GM19099 (cell line): ENCODE data around the gene RAPH1.

Experiments
- POLR2A ChIP-seq: IDR thresholded peaks from 3 replicates; pipeline ENCODE4 v1.6.1; 2011; ENCODE audit warnings: low read depth; ENCODE audit not compliant: insufficient read length; ENCODE audit errors: extremely low read depth

RAPH1 gene, protein sequence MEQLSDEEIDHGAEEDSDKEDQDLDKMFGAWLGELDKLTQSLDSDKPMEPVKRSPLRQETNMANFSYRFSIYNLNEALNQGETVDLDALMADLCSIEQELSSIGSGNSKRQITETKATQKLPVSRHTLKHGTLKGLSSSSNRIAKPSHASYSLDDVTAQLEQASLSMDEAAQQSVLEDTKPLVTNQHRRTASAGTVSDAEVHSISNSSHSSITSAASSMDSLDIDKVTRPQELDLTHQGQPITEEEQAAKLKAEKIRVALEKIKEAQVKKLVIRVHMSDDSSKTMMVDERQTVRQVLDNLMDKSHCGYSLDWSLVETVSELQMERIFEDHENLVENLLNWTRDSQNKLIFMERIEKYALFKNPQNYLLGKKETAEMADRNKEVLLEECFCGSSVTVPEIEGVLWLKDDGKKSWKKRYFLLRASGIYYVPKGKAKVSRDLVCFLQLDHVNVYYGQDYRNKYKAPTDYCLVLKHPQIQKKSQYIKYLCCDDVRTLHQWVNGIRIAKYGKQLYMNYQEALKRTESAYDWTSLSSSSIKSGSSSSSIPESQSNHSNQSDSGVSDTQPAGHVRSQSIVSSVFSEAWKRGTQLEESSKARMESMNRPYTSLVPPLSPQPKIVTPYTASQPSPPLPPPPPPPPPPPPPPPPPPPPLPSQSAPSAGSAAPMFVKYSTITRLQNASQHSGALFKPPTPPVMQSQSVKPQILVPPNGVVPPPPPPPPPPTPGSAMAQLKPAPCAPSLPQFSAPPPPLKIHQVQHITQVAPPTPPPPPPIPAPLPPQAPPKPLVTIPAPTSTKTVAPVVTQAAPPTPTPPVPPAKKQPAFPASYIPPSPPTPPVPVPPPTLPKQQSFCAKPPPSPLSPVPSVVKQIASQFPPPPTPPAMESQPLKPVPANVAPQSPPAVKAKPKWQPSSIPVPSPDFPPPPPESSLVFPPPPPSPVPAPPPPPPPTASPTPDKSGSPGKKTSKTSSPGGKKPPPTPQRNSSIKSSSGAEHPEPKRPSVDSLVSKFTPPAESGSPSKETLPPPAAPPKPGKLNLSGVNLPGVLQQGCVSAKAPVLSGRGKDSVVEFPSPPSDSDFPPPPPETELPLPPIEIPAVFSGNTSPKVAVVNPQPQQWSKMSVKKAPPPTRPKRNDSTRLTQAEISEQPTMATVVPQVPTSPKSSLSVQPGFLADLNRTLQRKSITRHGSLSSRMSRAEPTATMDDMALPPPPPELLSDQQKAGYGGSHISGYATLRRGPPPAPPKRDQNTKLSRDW

DNA sequence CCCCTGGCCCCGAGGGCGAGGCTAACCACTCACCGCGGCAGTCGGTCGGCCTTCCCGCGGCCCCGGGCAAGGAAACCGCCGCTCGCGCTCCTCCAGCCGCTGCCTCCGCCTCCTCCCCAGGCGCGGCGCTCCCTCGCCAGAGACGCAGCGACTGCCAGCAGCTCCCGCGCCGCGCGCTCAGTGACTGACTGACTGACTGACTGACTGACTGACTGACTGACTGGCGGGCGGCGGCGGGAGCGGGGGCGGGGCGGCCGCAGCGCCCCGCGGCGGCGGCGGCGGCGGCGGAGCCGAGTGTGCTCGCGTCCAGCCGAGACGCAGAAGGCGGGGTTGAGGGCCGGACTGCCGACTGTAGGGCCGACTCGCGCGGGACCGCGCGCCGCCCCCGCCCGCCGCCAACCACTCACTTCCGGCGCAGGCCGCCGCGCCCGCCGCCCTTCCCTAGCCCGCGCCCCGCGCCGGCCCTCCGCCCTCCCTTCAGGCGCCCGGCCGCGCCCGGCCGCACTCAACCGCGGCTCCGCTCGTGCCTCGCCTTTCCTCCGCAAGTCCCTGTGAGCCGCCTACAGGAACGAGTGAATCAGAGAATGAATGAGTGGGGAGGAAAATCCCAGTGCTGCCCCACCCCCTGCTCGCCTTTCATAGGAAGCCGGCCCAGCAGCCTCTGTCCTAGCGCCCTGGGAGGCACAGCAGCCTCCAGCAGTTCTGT lies at the start of gene RAPH1:
RAPH1 (minus strand) TSS at position 224 of the 706 bp plus-strand sequence. CDS start 39,948 bp downstream, outside the sequence.
- no peak for TF ChIP-seq POLR2A

DNA sequence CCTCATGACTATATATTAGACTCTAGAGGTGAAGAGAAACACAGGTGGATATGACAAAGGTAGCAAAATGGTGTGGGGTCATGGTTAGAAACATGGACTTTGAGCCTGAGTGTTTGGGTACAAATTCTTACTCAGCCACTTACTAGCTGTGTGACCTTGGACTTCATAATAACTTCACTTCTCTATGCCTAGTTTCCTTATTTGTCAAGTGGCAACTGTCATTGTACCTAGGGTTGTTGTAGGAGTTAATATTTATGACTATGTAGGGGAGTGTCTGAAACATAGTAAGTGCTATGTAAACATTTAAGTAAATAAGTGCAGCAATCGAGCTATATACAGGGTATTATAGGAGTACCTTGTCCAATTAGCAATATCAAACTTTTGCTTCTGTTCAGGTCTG lies 49.7 kb upstream of the RAPH1 start:
- no peak for TF ChIP-seq POLR2A

DNA sequence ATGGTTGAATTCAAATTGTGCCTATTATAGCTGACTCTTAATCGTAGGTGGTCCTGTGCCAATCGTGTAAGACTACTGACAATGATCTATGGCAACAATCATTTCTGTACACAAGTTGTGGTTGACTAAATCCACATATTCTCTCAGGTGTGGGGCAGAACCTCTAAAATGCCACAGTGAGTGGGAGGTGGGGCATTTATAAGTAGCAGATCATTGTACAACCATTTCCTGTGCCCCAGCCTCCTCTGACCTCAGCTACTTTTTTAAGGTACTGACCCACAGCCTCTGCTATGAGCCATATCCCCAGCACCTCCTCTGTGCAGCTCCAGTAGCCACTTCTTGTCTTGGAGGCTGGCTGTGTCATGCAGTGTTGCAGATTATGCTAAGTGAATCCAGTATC lies 48.6 kb upstream of the RAPH1 start:
- TF ChIP-seq POLR2A: no peak

DNA sequence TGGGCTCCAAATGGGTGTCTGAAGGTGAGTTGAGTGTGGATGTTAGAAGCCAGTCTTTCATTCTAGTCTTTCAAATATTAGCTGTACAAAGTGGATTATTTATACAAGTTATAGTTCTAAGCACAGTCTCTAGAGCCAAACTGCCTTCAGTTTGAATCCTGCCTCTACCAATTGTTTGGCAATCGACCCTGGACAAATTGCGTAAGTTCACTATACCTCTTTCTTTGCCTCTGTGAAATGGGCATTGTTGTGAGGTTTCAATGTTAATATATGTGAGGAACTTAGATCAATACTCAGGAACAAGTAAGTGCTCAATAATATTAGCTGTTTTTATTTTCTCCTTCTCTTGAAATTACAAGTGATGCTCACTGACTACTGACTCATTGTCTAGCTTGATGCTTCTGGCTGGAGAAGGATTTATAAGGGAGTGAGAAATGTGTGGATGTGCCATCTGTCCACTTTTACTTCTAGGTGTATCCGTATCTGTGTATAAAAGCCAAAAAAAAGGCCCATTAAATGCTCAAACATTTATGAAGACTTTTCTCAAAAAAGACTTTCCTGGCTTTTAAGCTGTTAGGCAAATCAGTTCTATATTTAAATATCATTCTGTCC lies 48.1 kb upstream of the RAPH1 start:
- TF ChIP-seq POLR2A: no peak

DNA sequence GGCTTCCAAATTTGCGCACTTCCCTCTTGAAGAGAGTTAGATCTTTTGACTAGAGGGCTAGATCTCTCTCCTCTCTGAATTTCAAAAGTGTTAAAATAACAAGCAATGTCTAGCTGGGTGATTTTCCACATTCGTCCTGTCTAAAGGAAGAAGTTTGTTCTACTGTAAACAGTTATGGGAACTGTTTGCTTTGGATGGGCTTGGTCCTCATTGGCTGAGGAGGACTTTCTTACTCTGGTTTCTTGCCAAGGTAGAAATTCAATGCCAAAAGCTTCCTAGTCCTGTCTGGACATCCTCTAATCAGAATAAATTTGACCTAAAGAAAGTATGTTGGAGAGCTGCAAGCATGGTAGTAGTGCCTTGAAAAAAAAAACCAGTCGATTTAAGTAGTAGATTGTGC lies 47.4 kb upstream of the RAPH1 start:
- no peak for TF ChIP-seq POLR2A

DNA sequence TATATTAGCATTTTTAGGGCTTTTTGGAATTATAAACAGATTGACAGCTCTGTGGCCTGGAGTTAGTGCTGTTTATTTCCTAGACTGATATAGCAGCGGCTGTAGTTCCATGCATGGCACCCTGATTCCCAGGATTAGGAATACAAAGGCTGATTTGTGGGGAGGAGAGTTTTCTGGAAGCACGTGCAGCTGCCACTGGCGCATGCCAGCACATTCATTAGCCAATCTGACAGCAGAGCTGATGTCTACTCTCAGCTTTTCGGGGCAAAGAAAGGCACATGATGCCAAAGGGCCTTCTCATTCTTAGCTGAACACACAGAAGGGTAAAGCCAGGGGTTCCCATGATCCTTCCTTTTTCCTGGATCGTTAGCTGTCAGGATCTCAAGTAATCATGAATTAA lies 45.7 kb upstream of the RAPH1 start:
- TF ChIP-seq POLR2A: no peak

DNA sequence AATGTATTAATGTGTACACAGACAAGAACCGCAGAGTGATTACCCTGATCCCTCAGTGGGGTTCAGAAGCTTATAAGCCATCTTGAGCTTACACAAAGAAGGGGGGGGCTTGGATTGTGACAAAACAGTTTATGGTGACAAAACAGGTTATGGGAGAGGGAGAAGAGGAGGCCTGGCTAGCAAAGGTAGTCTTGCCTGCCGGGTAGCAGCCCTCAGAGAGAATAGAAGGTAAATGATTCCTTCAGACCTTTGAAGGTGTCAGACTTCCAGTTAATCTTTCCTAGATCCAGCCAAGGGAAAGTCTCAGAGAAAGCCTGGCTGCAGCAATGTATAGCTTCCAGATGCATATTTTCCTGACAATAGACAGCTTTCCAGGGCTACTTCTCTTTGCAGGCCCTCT lies 44.6 kb upstream of the RAPH1 start:
- TF ChIP-seq POLR2A: no peak

DNA sequence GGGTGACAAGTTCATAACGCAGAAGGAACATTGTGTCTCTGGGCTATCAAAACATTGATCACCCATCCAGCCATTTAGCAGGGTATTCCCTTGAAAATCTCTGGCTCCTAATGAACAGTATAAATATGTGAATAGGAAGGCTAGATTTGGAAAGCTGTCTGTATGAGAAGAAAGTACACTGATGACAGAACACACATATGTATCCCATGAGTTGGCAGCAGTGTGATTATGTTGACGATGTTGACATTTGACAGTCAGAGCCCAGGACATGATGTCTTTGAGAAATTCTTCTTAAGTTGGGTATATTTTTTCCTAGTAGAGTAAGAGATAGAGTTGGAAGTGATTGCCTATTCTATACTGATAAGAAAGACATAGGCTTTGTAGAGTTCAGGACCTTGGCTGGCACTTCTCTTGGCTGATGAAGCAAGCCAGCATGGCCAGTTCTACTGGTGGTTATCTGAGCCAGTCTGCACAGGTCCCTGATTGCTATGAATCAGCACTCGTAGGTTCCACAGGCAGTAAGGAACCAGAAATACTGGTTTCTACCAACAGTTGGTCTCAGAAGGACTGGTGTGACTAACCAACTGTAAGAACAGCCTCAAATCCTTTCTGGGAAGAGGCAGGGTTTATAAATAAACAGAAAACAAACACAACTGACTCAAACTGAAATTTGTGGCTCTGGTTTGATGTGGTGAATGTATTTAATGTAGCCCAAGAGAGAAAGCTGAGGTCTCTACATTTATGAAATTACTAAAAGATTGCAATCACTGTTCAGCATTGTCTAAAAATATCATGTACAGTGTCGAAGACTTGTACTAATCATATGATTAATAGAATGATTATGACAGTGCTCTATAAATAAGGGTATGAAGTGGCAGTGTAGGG lies 43.9 kb upstream of the RAPH1 start:
- TF ChIP-seq POLR2A: no peak

DNA sequence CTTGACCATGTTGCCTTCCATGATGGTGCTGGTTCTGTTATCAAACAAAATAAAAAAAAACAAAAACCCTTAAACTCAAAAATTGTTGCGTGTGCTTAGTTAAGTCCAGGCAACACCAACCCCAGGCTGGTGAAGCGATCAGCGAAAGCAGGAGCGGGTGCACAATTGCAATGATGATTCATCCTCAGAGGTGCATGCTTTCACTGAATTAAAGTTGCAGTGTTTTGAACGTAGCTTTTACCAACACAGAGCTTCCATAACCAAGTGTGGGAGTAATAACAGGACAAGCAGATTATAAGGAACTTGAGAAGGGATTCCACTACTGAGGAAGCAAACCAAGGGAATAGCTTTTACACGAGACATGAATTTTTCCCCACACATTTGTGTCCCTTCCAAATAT lies 39.7 kb upstream of the RAPH1 start:
- TF ChIP-seq POLR2A: no peak

DNA sequence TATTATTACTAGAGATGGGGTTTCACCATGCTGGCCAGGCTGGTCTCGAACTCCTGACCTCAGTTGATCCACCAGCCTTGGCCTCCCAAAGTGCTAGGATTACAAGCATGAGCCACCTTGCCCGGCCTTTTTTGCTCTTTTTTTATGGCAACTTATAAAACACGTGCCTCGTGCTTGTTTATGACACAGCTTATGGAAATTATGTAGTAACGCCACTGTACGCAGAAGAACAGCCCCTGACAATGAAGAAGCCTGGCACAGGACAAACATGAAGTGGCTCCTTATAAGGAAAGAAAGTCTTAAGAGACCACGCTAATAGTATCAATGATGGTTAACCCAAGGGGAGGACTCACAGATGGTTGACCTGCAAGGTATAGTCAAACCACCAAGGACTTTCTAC lies 37.2 kb upstream of the RAPH1 start:
- TF ChIP-seq POLR2A: no peak

DNA sequence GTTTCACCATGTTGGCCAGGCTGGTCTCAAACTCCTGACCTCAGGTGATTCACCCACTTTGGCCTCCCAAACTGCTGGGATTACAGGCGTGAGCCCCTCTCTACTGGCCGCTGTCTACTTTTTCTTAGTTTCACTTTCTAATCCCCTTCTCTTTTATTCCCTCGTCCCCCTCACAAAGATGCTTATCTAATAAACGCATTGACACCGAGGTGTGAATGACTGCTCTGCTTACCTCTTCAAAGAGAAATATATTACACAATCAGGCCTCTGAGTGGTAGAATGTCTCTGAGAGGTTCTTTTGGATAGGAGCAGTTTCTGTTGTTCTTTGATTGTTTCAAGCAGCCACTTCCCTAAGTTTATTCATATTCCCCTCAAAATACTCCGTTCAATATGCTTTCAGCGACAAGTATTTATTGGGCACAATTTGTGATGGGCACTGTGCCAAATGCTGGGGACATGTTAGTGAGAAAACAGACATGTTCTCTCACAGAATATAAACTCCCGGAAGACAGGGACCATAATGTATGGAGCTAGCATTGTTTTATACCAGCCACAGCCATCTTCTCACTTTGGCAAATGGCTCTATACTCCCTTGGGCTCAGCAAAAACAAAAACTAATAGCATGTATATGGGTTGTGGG lies 34.7 kb upstream of the RAPH1 start:
- TF ChIP-seq POLR2A: no peak

DNA sequence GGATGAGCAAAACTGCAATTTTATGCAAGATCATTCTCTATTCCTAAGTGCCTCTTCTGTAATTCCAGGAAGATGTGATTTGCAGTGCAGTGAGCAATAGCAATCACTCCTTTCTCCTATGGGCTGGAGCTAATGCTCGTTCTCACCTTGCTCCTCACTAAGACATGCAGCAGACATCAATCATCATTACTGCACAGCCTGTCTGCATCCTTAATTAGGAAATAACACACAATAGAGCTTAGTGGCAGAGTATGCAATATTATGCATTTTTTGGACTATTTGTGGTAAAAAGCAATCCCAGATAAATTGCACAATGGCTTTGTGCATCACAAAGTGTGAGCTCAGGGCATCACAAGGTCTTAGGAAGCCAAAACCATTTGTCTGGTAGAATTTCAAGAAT lies 32.6 kb upstream of the RAPH1 start:
- TF ChIP-seq POLR2A: no peak

DNA sequence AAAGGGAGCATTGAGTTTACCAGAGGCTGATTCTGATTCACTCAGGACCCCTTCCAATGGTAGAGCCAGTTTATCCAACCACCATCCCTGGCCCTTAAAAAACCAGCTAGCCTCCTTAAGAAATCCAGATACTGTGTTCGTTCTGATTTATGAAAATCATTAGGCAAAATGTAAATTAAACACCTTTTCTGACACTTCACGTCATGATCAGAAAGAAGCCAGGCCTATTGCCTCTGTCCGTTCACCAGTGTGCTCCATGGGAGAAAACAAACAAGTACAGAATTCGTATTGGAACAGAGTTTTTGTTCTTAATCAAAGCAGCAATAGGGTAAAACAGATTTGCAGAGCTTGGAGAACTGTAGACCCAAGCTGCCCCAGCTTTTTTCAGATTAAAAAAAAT lies 31.1 kb upstream of the RAPH1 start:
- TF ChIP-seq POLR2A: no peak

DNA sequence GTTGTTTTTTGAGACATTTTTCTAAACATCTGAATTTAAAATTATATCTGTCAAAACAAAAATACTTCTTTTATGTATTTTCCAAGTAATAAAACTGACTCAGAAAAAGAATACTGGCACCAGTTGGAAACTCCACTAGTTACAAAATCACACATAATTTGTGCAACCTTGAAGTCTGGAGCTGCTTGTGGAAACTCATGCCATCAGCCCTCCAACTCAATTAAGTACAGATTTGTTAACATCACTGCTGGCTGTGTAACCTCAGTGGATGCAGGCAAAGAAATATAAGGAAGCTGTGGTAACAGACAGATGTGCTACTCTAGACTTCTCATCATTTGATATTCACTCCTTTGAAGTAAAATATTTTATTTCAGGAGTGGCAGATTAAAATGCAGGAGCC lies 30.0 kb upstream of the RAPH1 start:
- no peak for TF ChIP-seq POLR2A
